Measurements from ENCODE around the gene INTS2.

- TF ChIP-seq GABPA (IDR thresholded peaks at IDR 0.05; ENCODE audit: low read depth) = no peak
- no peak for TF ChIP-seq CTCF (IDR thresholded peaks at IDR 0.05)
- TF ChIP-seq SMC3 (IDR thresholded peaks at IDR 0.05; ENCODE audit: low read depth, low read length) = no peak
- no peak for TF ChIP-seq RCOR1 (IDR thresholded peaks at IDR 0.05; ENCODE audit: low read length)
- TF ChIP-seq EP300 (IDR thresholded peaks at IDR 0.05; ENCODE audit: borderline replicate concordance in 1 of 2, low read depth in 1 of 2, low read length in 1 of 2) = no peak
- TF ChIP-seq RXRA (IDR thresholded peaks at IDR 0.05; ENCODE audit: borderline replicate concordance, low read depth) = no peak
- TF ChIP-seq JUND (IDR thresholded peaks at IDR 0.05) = no peak
- no peak for TF ChIP-seq TAF1 (IDR thresholded peaks at IDR 0.05; ENCODE audit: borderline replicate concordance, low read depth, low read length)
- no peak for TF ChIP-seq REST (IDR thresholded peaks at IDR 0.05; ENCODE audit: low read depth, low read length)
- TF ChIP-seq POLR2AphosphoS5 (IDR thresholded peaks at IDR 0.05; ENCODE audit: low read depth, low read length) = no peak
- no peak for TF ChIP-seq EZH2phosphoT487 (IDR thresholded peaks at IDR 0.05; ENCODE audit: borderline replicate concordance, low read depth)
- no peak for TF ChIP-seq USF2 (IDR thresholded peaks at IDR 0.05; ENCODE audit: borderline replicate concordance, low read depth, low read length)
- no peak for TF ChIP-seq PBX3 (IDR thresholded peaks at IDR 0.05)
- TF ChIP-seq SIN3A (IDR thresholded peaks at IDR 0.05; ENCODE audit: borderline replicate concordance, low read depth, low read length) = no peak
Observed at GRCh38 chr17:61852857-61853256, 74.9 kb downstream of the INTS2 start.
